GM12878 (cell line): ENCODE data around the gene KIAA1328. TPM values are rescaled to one million over a fixed set of nuclear protein-coding genes. Genes with fewer than 3 reads are reported as not detected.

Experiments
- ATAC-seq: fragments of 200-7000 bp; cut with Tn5 transposase; 3 replicates; pipeline ENCODE4 v1.9.1; 2020; ENCODE audit warnings: mild to moderate bottlenecking, moderate library complexity
- BruUV-seq: library from RNA; stranded (reverse); fragments of 400-500 nt; replicated peaks from 2 replicates; lab custom pipeline; 2021; lab: Mats Ljungman, UMichigan
- CTCF ChIA-PET: fragments of 300-600 bp; sonication (Branson Sonifier 250); formaldehyde crosslinking; extraction: SDS; loops from one replicate; lab custom pipeline; 2021; ENCODE audit warnings: inconsistent platforms; lab: Yijun Ruan, JAX
- POLR2A ChIA-PET: fragments of 350-600 bp; formaldehyde crosslinking; extraction: SDS; loops from one replicate; lab custom pipeline; 2021; ENCODE audit warnings: inconsistent platforms; lab: Charles Lee
- RAD21 ChIA-PET: fragments of 300-600 bp; sonication (Branson Sonifier 250); formaldehyde crosslinking; loops from one replicate; lab custom pipeline; 2023; ENCODE audit warnings: antibody characterized with exemption; ENCODE audit not compliant: unreplicated experiment; lab: Charles Lee
- SMC1A ChIA-PET: fragments of 300-600 bp; sonication (Branson Sonifier 250); formaldehyde crosslinking; loops from one replicate; lab custom pipeline; 2023; ENCODE audit not compliant: unreplicated experiment, uncharacterized antibody; lab: Charles Lee
- DNase-seq: peaks from one replicate; pipeline ENCODE4 v3.0.0-alpha.2; 2011; ENCODE audit warnings: low read depth, low spot score
- FAIRE-seq: peaks from 3 replicates; lab custom pipeline; 2011; peaks lifted over from hg19 to GRCh38; lab: Jason Lieb, UNC
- H2AFZ ChIP-seq: 2 replicates; pipeline ENCODE4 v1.6.0; 2011; ENCODE audit warnings: low read depth, low read length, control low read depth; ENCODE audit not compliant: control insufficient read depth
- H3K27ac ChIP-seq: 2 replicates; pipeline ENCODE4 v1.5.1; 2011; ENCODE audit warnings: control low read depth; ENCODE audit not compliant: control insufficient read depth, insufficient read depth
- H3K27me3 ChIP-seq, 2 experiments: replicated peaks in 1 of 2; 2 replicates each; pipeline versions ENCODE4 v1.6.0 to v1.6.1; 2011; ENCODE audit warnings: low read length in 1 of 2; ENCODE audit not compliant: control insufficient read depth in 2 of 2, insufficient read depth in 2 of 2
- H3K36me3 ChIP-seq, 2 experiments: 2 replicates each; pipeline ENCODE4 v1.5.1; 2011; ENCODE audit warnings: low read length in 1 of 2; ENCODE audit not compliant: control insufficient read depth in 2 of 2, insufficient read depth in 2 of 2
- H3K4me1 ChIP-seq: 2 replicates; pipeline ENCODE4 v1.6.1; 2011; ENCODE audit warnings: mild to moderate bottlenecking, low read length, moderate library complexity, mixed read lengths; ENCODE audit not compliant: control insufficient read depth, insufficient read depth
- H3K4me2 ChIP-seq: 2 replicates; pipeline ENCODE4 v1.6.0; 2011; ENCODE audit warnings: control low read depth; ENCODE audit not compliant: control insufficient read depth, insufficient read depth
- H3K4me3 ChIP-seq: fragments of 200-600 bp; sonication (generic); 2 replicates; pipeline ENCODE4 v1.5.1; 2016
- H3K79me2 ChIP-seq: 2 replicates; pipeline ENCODE4 v1.6.0; 2011; ENCODE audit warnings: low read length; ENCODE audit not compliant: control insufficient read depth, insufficient read depth
- H3K9ac ChIP-seq: 2 replicates; pipeline ENCODE4 v1.8.0; 2011; ENCODE audit warnings: low read length, control low read depth, mixed read lengths; ENCODE audit not compliant: control insufficient read depth, insufficient read depth
- H3K9me3 ChIP-seq: replicated peaks from 3 replicates; pipeline ENCODE4 v1.5.1; 2011; ENCODE audit warnings: mild to moderate bottlenecking, low read length; ENCODE audit not compliant: control insufficient read depth, insufficient read depth
- H4K20me1 ChIP-seq: 2 replicates; pipeline ENCODE4 v1.6.0; 2011; ENCODE audit not compliant: control insufficient read depth, insufficient read depth
- CHD2 ChIP-seq: IDR thresholded peaks from 2 replicates; pipeline ENCODE4 v1.6.1; 2011; ENCODE audit warnings: low read depth, low read length, improper control_type of control experiment, borderline replicate concordance
- ESRRA ChIP-seq: IDR thresholded peaks from 2 replicates; pipeline ENCODE4 v1.6.1; 2012; ENCODE audit warnings: mild to moderate bottlenecking, low read length, improper control_type of control experiment
- ETV6 ChIP-seq, 2 experiments: fragments of 450-650 bp in 1 of 2; IDR thresholded peaks in 1 of 2; conservative IDR thresholded peaks in 1 of 2; 2 replicates each; pipeline ENCODE4 v1.6.1; 2014; ENCODE audit warnings: antibody characterized with exemption in 1 of 2, borderline replicate concordance in 1 of 2, low read depth in 1 of 2, mild to moderate bottlenecking in 1 of 2, moderate library complexity in 1 of 2
- FOXM1 ChIP-seq: IDR thresholded peaks from 2 replicates; pipeline ENCODE4 v1.6.1; 2012; ENCODE audit warnings: low read depth, mild to moderate bottlenecking, inconsistent platforms, low read length, moderate library complexity
- GABPA ChIP-seq: IDR thresholded peaks from 2 replicates; pipeline ENCODE4 v1.6.1; 2014; ENCODE audit warnings: antibody characterized with exemption, low read depth, mild to moderate bottlenecking, inconsistent platforms
- HDAC2 ChIP-seq: fragments of 200-600 bp; sonication (generic); IDR thresholded peaks from 2 replicates; pipeline ENCODE4 v1.6.1; 2017
- KLF5 ChIP-seq: fragments of 450-650 bp; IDR thresholded peaks from 2 replicates; pipeline ENCODE4 v1.6.1; 2014; ENCODE audit warnings: mild to moderate bottlenecking; ENCODE audit not compliant: partially characterized antibody
- MTA2 ChIP-seq: fragments of 450-650 bp; IDR thresholded peaks from 2 replicates; pipeline ENCODE4 v1.6.1; 2016; ENCODE audit warnings: low read depth, mild to moderate bottlenecking, moderate library complexity
- NFXL1 ChIP-seq: fragments of 450-650 bp; IDR thresholded peaks from 2 replicates; pipeline ENCODE4 v1.6.1; 2017; ENCODE audit warnings: antibody characterized with exemption, mild to moderate bottlenecking, borderline replicate concordance
- PAX5 ChIP-seq: IDR thresholded peaks from 2 replicates; pipeline ENCODE4 v1.6.1; 2011; ENCODE audit warnings: low read depth, low read length, borderline replicate concordance
- SIX5 ChIP-seq: IDR thresholded peaks from 2 replicates; pipeline ENCODE4 v1.6.1; 2011; ENCODE audit warnings: mild to moderate bottlenecking, low read depth, low read length, moderate library complexity; ENCODE audit not compliant: severe bottlenecking
- TBL1XR1 ChIP-seq: IDR thresholded peaks from 2 replicates; pipeline ENCODE4 v1.6.1; 2012; ENCODE audit warnings: low read depth, low read length, improper control_type of control experiment
- WRNIP1 ChIP-seq: IDR thresholded peaks from 2 replicates; pipeline ENCODE4 v1.6.1; 2011; ENCODE audit warnings: low read depth, low read length, improper control_type of control experiment, borderline replicate concordance
- ZNF24 ChIP-seq: fragments of 450-650 bp; IDR thresholded peaks from 2 replicates; pipeline ENCODE4 v1.6.1; 2017; ENCODE audit warnings: antibody characterized with exemption, mild to moderate bottlenecking
- WGBS: methylation state at CpG from one replicate; pipeline ENCODE4 v1.1.6; 2016; ENCODE audit warnings: low lambda C conversion rate; ENCODE audit not compliant: insufficient replicate concordance, insufficient coverage; ENCODE audit errors: missing lambda C conversion rate; 5-methylcytosine and 5-hydroxymethylcytosine counted together
- in situ Hi-C: fragments of 300-500 bp; cut with MboI; formaldehyde crosslinking; loops from 9 replicates; pipeline ENCODE4 v1.14.3; 2018; ENCODE audit warnings: mixed read lengths
- intact Hi-C: fragments of 100-400 bp; cut with micrococcal nuclease; formaldehyde crosslinking; loops from one replicate; pipeline ENCODE4 v1.14.2; 2022; ENCODE audit not compliant: unreplicated experiment
- polyA plus RNA-seq, 11 experiments: library from polyadenylated mRNA; depleted of rRNA in 4 of 11; unstranded in 6 of 11; stranded (reverse) in 5 of 11; fragments of >200 nt; fragmentation: Nextera tagmentation in 4 of 11; fragmentation: Illumina TruSeq in 1 of 11; extraction: Ambion mirVana in 4 of 11; extraction: Trizol in 1 of 11; gene quantifications; 1 replicate in 1 of 11; 2 replicates in 10 of 11; pipeline versions ENCODE4 v1.2.1 to v1.2.3, GENCODE V29; 2011 to 2016; ENCODE audit warnings: inconsistent platforms in 2 of 11, missing spikeins in 2 of 11, low read depth in 1 of 11
- total RNA-seq, 4 experiments: library from RNA; depleted of rRNA in 3 of 4; stranded (reverse); fragments of >200 nt in 3 of 4; fragmentation: Illumina TruSeq in 1 of 4; extraction: Trizol in 1 of 4; gene quantifications; 2 replicates each; pipeline versions ENCODE4 v1.2.1 to v1.2.3, GENCODE V29; 2013 to 2021
- TF ChIP-seq, protein P1 (sequence below): fragments of 450-650 bp; formaldehyde crosslinking; IDR thresholded peaks from 2 replicates; pipeline ENCODE4 v1.5.0; 2022; ENCODE audit warnings: mild to moderate bottlenecking, missing genetic modification characterization
- TF ChIP-seq, protein P2 (sequence below): IDR thresholded peaks from 2 replicates; pipeline ENCODE4 v1.6.1; 2012; ENCODE audit warnings: low read depth, low read length, improper control_type of control experiment
- TF ChIP-seq, protein P3 (sequence below): IDR thresholded peaks from 2 replicates; pipeline ENCODE4 v1.6.1; 2012; ENCODE audit warnings: mild to moderate bottlenecking, low read depth, low read length

The KIAA1328 gene
- total and polyA plus RNA-seq, 10 of the 15 experiments (the other 5 are each of a cell fraction or from before 2014, with no cell fraction given): 3.1 to 7.1 (median 4.6) TPM

DNA sequence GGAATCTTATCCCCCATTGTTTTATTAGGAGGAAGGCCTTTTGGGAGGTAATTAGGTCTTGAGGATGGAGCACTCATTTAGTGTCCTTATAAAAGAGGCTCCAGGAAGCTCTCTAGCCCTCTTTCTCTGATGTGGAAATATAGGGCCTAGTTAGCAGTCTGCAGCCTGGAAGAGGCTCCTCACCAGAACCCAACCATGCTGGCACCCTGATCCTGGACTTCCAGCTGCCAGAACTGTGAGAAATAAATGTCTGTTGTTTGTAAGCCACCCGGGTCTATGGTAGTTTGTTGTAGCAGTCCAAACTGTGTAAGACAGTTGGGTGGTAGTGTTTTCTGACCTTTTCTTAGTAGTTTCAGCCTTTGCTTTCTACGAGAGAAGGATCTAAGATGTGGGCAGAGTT is 100.7 kb downstream of the KIAA1328 start (continued):
- TF ChIP-seq, protein P1, sequence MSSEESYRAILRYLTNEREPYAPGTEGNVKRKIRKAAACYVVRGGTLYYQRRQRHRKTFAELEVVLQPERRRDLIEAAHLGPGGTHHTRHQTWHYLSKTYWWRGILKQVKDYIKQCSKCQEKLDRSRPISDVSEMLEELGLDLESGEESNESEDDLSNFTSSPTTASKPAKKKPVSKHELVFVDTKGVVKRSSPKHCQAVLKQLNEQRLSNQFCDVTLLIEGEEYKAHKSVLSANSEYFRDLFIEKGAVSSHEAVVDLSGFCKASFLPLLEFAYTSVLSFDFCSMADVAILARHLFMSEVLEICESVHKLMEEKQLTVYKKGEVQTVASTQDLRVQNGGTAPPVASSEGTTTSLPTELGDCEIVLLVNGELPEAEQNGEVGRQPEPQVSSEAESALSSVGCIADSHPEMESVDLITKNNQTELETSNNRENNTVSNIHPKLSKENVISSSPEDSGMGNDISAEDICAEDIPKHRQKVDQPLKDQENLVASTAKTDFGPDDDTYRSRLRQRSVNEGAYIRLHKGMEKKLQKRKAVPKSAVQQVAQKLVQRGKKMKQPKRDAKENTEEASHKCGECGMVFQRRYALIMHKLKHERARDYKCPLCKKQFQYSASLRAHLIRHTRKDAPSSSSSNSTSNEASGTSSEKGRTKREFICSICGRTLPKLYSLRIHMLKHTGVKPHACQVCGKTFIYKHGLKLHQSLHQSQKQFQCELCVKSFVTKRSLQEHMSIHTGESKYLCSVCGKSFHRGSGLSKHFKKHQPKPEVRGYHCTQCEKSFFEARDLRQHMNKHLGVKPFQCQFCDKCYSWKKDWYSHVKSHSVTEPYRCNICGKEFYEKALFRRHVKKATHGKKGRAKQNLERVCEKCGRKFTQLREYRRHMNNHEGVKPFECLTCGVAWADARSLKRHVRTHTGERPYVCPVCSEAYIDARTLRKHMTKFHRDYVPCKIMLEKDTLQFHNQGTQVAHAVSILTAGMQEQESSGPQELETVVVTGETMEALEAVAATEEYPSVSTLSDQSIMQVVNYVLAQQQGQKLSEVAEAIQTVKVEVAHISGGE (CRISPR knock-in tag): no peak
- no peak for TF ChIP-seq TBL1XR1
- TF ChIP-seq ETV6 (conservative IDR thresholded peaks at IDR 0.05 in 1 of 2, IDR thresholded peaks at IDR 0.05 in 1 of 2; ENCODE audit: borderline replicate concordance in 1 of 2, low read depth in 1 of 2): no peak
- no peak for TF ChIP-seq ESRRA
- no peak for TF ChIP-seq MTA2

DNA sequence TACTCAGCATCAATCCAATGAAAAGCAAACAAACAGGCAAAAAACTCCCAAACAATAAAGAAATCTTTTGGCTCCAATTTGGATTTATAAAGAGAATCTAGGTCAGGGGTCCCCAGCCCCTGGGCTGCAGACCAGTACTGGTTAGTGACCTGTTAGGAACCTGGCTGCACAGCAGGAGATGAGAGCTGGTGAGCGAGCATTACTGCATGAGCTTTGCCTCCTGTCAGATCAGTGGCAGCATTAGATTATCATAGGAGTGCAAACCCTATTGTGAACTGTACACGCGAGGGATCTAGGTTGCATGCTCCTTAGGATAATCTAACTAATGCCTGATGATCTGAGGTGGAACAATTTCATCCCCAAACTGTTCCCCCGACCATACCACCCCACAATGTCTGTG is 102.2 kb downstream of the KIAA1328 start:
- BruUV-seq: no TSS peak
- in situ Hi-C loops (loop anchor here (25.0 kb wide), 2 partner anchors 381 to 606 kb away; no protein-coding TSS in a partner anchor), intact Hi-C loops (no loop called here)
- Histone ChIP-seq H3K27ac (no peak overlapping the region), H2AFZ (no peak overlapping the region), H3K79me2 (no peaks in the 10 kb centered on the region), H3K36me3 (no peaks in the 10 kb centered on the region), H3K4me3 (no peak overlapping the region), H3K4me2 (no peak overlapping the region), H3K9me3 (no peaks in the 10 kb centered on the region), H3K27me3 (no peaks in the 10 kb centered on the region), H4K20me1 (no peaks in the 10 kb centered on the region), H3K4me1 (no peaks in the 10 kb centered on the region), H3K9ac (no peak overlapping the region)
- ATAC-seq: no peak
- POLR2A ChIA-PET: no interaction called here
- RAD21 ChIA-PET: no interaction called here
- FAIRE-seq: peak; percentile 18
- SMC1A ChIA-PET: interaction anchor here (1.8 kb wide), 2 partner anchors 11 to 14 kb away, joined by 4 to 5 read pairs; no protein-coding TSS in a partner anchor
- 82% methylated on average over 4 of the region's 4 CpGs for WGBS
- CTCF ChIA-PET: no interaction called here
- DNase-seq: no peak
- TF ChIP-seq, protein P2, sequence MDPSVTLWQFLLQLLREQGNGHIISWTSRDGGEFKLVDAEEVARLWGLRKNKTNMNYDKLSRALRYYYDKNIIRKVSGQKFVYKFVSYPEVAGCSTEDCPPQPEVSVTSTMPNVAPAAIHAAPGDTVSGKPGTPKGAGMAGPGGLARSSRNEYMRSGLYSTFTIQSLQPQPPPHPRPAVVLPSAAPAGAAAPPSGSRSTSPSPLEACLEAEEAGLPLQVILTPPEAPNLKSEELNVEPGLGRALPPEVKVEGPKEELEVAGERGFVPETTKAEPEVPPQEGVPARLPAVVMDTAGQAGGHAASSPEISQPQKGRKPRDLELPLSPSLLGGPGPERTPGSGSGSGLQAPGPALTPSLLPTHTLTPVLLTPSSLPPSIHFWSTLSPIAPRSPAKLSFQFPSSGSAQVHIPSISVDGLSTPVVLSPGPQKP: no peak
- no peak for TF ChIP-seq GABPA
- TF ChIP-seq, protein P3, sequence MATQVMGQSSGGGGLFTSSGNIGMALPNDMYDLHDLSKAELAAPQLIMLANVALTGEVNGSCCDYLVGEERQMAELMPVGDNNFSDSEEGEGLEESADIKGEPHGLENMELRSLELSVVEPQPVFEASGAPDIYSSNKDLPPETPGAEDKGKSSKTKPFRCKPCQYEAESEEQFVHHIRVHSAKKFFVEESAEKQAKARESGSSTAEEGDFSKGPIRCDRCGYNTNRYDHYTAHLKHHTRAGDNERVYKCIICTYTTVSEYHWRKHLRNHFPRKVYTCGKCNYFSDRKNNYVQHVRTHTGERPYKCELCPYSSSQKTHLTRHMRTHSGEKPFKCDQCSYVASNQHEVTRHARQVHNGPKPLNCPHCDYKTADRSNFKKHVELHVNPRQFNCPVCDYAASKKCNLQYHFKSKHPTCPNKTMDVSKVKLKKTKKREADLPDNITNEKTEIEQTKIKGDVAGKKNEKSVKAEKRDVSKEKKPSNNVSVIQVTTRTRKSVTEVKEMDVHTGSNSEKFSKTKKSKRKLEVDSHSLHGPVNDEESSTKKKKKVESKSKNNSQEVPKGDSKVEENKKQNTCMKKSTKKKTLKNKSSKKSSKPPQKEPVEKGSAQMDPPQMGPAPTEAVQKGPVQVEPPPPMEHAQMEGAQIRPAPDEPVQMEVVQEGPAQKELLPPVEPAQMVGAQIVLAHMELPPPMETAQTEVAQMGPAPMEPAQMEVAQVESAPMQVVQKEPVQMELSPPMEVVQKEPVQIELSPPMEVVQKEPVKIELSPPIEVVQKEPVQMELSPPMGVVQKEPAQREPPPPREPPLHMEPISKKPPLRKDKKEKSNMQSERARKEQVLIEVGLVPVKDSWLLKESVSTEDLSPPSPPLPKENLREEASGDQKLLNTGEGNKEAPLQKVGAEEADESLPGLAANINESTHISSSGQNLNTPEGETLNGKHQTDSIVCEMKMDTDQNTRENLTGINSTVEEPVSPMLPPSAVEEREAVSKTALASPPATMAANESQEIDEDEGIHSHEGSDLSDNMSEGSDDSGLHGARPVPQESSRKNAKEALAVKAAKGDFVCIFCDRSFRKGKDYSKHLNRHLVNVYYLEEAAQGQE: no peak
- TF ChIP-seq WRNIP1: no peak
- TF ChIP-seq FOXM1: no peak
- TF ChIP-seq SIX5: no peak
- TF ChIP-seq CHD2: no peak
- TF ChIP-seq NFXL1: no peak
- TF ChIP-seq ZNF24: no peak
- no peak for TF ChIP-seq KLF5
- TF ChIP-seq PAX5: no peak
- TF ChIP-seq HDAC2: no peak
